ENCODE data around the gene PTRHD1. TPM values are rescaled to one million over a fixed set of nuclear protein-coding genes. Genes with fewer than 3 reads are reported as not detected.

The PTRHD1 gene
- total and polyA plus RNA-seq, 2 of the 8 experiments (the other 6 are each of a cell fraction or from before 2014, with no cell fraction given): 46.2 to 91.9 TPM

- Histone ChIP-seq H3K14ac (ENCODE audit: insufficient read length) (no peak overlapping the region), H3K9me3 (ENCODE audit: insufficient read depth in 2 of 2, low read depth in 1 of 2, low read length in 1 of 2) (no peaks in the 10 kb centered on the region), H3K4me1 (replicated peaks in 1 of 4; ENCODE audit: control insufficient read depth in 3 of 4, insufficient read depth in 4 of 4, low read length in 3 of 4) (no peaks in the 10 kb centered on the region), H3K27me3 (replicated peaks in 1 of 4; ENCODE audit: control insufficient read depth in 3 of 4, extremely low read depth in 1 of 4, insufficient read depth in 3 of 4, low read length in 3 of 4) (no peaks in the 10 kb centered on the region), H3K4me2 (ENCODE audit: insufficient read depth in 1 of 2, low read depth in 2 of 2, low read length in 2 of 2) (no peak overlapping the region), H3K4ac (replicated peaks; ENCODE audit: insufficient read length, low read depth, low read length) (no peak overlapping the region), H2BK20ac (ENCODE audit: low read length) (no peak overlapping the region), H2BK120ac (replicated peaks; ENCODE audit: low read depth, low read length) (no peak overlapping the region), H3K79me2 (ENCODE audit: control insufficient read depth in 1 of 2, insufficient read depth in 2 of 2, low read length in 2 of 2) (no peaks in the 10 kb centered on the region), H3K36me3 (ENCODE audit: control insufficient read depth in 2 of 4, insufficient read depth in 4 of 4, low read length in 3 of 4) (peaks cover 0 to 5% (median 2%) of the 10 kb centered on the region in 4 experiments; a peak in 3 of 8 replicates), H3K23me2 (ENCODE audit: low read depth, low read length) (no peaks in the 10 kb centered on the region), H2AK5ac (ENCODE audit: low read depth, low read length) (no peak overlapping the region), H4K8ac (ENCODE audit: extremely low read depth, insufficient read depth, low read length) (no peak overlapping the region), H2BK15ac (ENCODE audit: low read length) (no peak overlapping the region), H3K56ac (replicated peaks; ENCODE audit: insufficient read length, low read depth, low read length) (no peak overlapping the region), H3K23ac (ENCODE audit: insufficient read length) (no peak overlapping the region), H3K27ac (ENCODE audit: low read depth, low read length) (no peak overlapping the region), H3K18ac (ENCODE audit: extremely low read depth, low read length) (no peak overlapping the region), H4K91ac (replicated peaks; ENCODE audit: insufficient read length, low read length) (no peak overlapping the region), H2BK12ac (ENCODE audit: low read depth, low read length) (no peak overlapping the region), H4K5ac (ENCODE audit: insufficient read length, low read depth, low read length) (no peak overlapping the region), H2BK5ac (ENCODE audit: low read depth, low read length) (no peak overlapping the region), H2AFZ (ENCODE audit: low read length) (no peak overlapping the region), H3K9ac (replicated peaks in 1 of 4; ENCODE audit: extremely low read depth in 1 of 4, low read depth in 3 of 4, low read length in 3 of 4) (no peak overlapping the region), H3K79me1 (ENCODE audit: low read depth, low read length) (no peaks in the 10 kb centered on the region), H4K20me1 (replicated peaks in 1 of 2; ENCODE audit: control insufficient read depth in 1 of 2, insufficient read depth in 2 of 2, low read length in 2 of 2) (no peaks in the 10 kb centered on the region), H3K4me3 (ENCODE audit: extremely low read depth in 1 of 4, insufficient read depth in 2 of 4, low read depth in 3 of 4, low read length in 4 of 4) (no peak overlapping the region)
- TF ChIP-seq FOSL1 (IDR thresholded peaks at IDR 0.05; ENCODE audit: insufficient read depth, low read depth, low read length): no peak
- no peak for TF ChIP-seq BCL11A (IDR thresholded peaks at IDR 0.05; ENCODE audit: low read depth in 2 of 2, low read length in 2 of 2)
- TF ChIP-seq KDM4A (IDR thresholded peaks at IDR 0.05; ENCODE audit: low read depth, low read length, severe bottlenecking): no peak
- no peak for TF ChIP-seq CEBPB (IDR thresholded peaks at IDR 0.05; ENCODE audit: low read depth, low read length)
- no peak for TF ChIP-seq SIN3A (conservative IDR thresholded peaks at IDR 0.05 in 1 of 2, IDR thresholded peaks at IDR 0.05 in 1 of 2; ENCODE audit: low read depth in 1 of 2, low read length in 2 of 2)
- TF ChIP-seq PHF8 (conservative IDR thresholded peaks at IDR 0.05; ENCODE audit: low read depth, low read length): no peak
- no peak for TF ChIP-seq ATF2 (IDR thresholded peaks at IDR 0.05; ENCODE audit: low read length)
- TF ChIP-seq MAFK (IDR thresholded peaks at IDR 0.05; ENCODE audit: low read depth, low read length): no peak
- no peak for TF ChIP-seq TCF12 (IDR thresholded peaks at IDR 0.05; ENCODE audit: low read depth, low read length)
- TF ChIP-seq CBX8 (IDR thresholded peaks at IDR 0.05; ENCODE audit: borderline replicate concordance, low read depth, low read length): no peak
- no peak for TF ChIP-seq HDAC2 (IDR thresholded peaks at IDR 0.05; ENCODE audit: borderline replicate concordance in 1 of 2, low read depth in 2 of 2, low read length in 2 of 2)
- DNase-seq (ENCODE audit: low read depth in 1 of 2, low spot score in 2 of 2): no peak
- 86% methylated on average over 1 of the region's 1 CpG; no CpG with 5 or more reads in 1 of the 2 experiments for WGBS, 2 experiments (ENCODE audit: extremely low coverage in 1 of 2, insufficient coverage in 1 of 2, insufficient read length in 1 of 2, insufficient replicate concordance in 2 of 2, low coverage in 1 of 2, low lambda C conversion rate in 2 of 2, missing lambda C conversion rate in 1 of 2)
- FAIRE-seq: no peak
- ChIA-PET CTCF (ENCODE audit: partially characterized antibody) (no interaction called here), POLR2A (ENCODE audit: partially characterized antibody) (no interaction called here)
Observed at GRCh38 chr2:24744356-24744755, 48.8 kb downstream of the PTRHD1 start.
